Vagina (tissue), 2 donors: ENCODE measurements around the gene DOCK2. TPM values are rescaled to one million over a fixed set of nuclear protein-coding genes. Genes with fewer than 3 reads are reported as not detected.

Experiments
- DNase-seq, 2 donors: peaks; one replicate each; pipeline ENCODE4 v3.0.0-alpha.2; 2017; ENCODE audit errors: extremely low spot score in 2 of 2
- H3K27ac ChIP-seq: fragments of 200-600 bp; sonication (generic); one replicate; pipeline ENCODE4 v1.5.1; 2019
- H3K27me3 ChIP-seq: fragments of 200-600 bp; sonication (generic); one replicate; pipeline ENCODE4 v1.5.1; 2019
- H3K36me3 ChIP-seq, 2 donors: fragments of 200-600 bp; sonication (generic); one replicate each; pipeline ENCODE4 v1.5.1; 2017 to 2019
- H3K4me1 ChIP-seq: fragments of 200-600 bp; sonication (generic); one replicate; pipeline ENCODE4 v1.5.1; 2019
- H3K4me3 ChIP-seq, 2 donors: fragments of 200-600 bp; sonication (generic); 1 replicate in 1 of 2; 2 replicates in 1 of 2; pipeline ENCODE4 v1.5.1; 2016 to 2019
- H3K9me3 ChIP-seq: fragments of 200-600 bp; sonication (generic); one replicate; pipeline ENCODE4 v1.5.1; 2019
- POLR2A ChIP-seq, 2 donors: fragments of 450-650 bp; IDR thresholded peaks; one replicate each; pipeline ENCODE4 v1.6.1; 2017; ENCODE audit warnings: antibody characterized with exemption in 2 of 2, mild to moderate bottlenecking in 2 of 2, moderate library complexity in 2 of 2
- POLR2AphosphoS5 ChIP-seq, 2 donors: sonication (generic); formaldehyde crosslinking; IDR thresholded peaks; one replicate each; pipeline ENCODE4 v1.9.0; 2017; ENCODE audit warnings: antibody characterized with exemption in 2 of 2, mild to moderate bottlenecking in 2 of 2, low read depth in 1 of 2; ENCODE audit not compliant: insufficient read depth in 1 of 2
- intact Hi-C: fragments of 100-400 bp; cut with DNase I; formaldehyde crosslinking; loops from one replicate; pipeline ENCODE4 v1.15.1; 2023
- total RNA-seq: library from RNA; depleted of rRNA; stranded (reverse); fragments of >200 nt; gene quantifications from one replicate; pipeline ENCODE4 v1.2.3, GENCODE V29; 2016
- TF ChIP-seq, protein P1 (sequence below), 3 experiments: fragments of 450-650 bp in 2 of 3; fragments of 200-600 bp in 1 of 3; sonication (generic) in 1 of 3; IDR thresholded peaks; one replicate each; pipeline ENCODE4 v1.5.1; 2017 to 2019; ENCODE audit warnings: antibody characterized with exemption in 3 of 3, mild to moderate bottlenecking in 2 of 3, moderate library complexity in 2 of 3

Gene DOCK2
- total RNA-seq, 1 donor from 2014 or later = 18.2 TPM

DNA sequence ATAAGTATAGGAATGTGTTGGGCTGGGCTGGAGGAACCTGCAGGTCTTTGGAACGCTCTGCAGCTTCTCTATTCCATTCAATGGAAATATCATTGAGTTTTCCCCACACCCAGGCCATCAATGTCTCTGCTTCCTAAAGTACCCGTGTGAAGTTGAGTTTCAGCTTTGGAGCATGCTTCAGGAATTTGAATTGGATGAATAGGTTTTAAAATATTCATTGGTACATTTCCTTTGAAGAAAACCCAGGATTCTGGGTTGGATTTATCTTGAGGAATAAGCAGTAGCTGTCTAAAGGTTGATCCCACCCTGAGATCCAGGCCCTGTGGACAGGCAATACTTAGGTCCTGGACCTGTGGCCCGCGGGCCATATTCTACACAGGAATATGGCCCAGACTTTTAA is 306.0 kb downstream of the DOCK2 start:
- Histone ChIP-seq H3K36me3 (no peaks in the 10 kb centered on the region), H3K4me1 (no peaks in the 10 kb centered on the region), H3K9me3 (no peaks in the 10 kb centered on the region), H3K27ac (no peak overlapping the region), H3K4me3 (no peak overlapping the region), H3K27me3 (no peaks in the 10 kb centered on the region)
- no peak for TF ChIP-seq POLR2A (IDR thresholded peaks at IDR 0.05)
- TF ChIP-seq POLR2AphosphoS5 (IDR thresholded peaks at IDR 0.05; ENCODE audit: insufficient read depth in 1 of 2, low read depth in 1 of 2) = no peak
- TF ChIP-seq, protein P1, sequence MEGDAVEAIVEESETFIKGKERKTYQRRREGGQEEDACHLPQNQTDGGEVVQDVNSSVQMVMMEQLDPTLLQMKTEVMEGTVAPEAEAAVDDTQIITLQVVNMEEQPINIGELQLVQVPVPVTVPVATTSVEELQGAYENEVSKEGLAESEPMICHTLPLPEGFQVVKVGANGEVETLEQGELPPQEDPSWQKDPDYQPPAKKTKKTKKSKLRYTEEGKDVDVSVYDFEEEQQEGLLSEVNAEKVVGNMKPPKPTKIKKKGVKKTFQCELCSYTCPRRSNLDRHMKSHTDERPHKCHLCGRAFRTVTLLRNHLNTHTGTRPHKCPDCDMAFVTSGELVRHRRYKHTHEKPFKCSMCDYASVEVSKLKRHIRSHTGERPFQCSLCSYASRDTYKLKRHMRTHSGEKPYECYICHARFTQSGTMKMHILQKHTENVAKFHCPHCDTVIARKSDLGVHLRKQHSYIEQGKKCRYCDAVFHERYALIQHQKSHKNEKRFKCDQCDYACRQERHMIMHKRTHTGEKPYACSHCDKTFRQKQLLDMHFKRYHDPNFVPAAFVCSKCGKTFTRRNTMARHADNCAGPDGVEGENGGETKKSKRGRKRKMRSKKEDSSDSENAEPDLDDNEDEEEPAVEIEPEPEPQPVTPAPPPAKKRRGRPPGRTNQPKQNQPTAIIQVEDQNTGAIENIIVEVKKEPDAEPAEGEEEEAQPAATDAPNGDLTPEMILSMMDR (IDR thresholded peaks at IDR 0.05) = no peak
- intact Hi-C loops = no loop called here
- no peak for DNase-seq

DNA sequence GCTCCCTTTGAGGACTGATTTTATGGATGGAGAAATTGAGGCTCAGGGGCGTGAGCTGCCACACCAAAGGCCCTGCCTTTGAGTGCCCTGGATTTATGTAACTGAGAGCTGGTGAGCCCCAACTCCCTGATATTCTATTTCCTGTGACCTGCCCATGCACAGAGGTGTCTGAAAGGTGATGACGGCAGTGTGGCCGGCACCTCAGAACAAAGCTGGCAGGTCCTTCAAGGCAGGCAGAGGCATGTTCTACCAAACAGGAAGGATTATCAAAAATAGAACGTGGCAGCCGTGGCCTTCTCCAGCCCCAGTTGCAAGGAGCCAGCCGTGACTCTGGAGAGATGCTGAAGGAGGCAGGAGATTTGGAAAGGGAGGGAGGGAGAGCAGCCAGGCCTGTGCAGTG is 307.0 kb downstream of the DOCK2 start:
- no peaks in the 10 kb centered on the region for H3K9me3 ChIP-seq
- DNase-seq = no peak
- no peak overlapping the region for H3K4me3 ChIP-seq
- intact Hi-C loops = no loop called here
- H3K4me1 ChIP-seq = no peaks in the 10 kb centered on the region
- no peak overlapping the region for H3K27ac ChIP-seq
- no peaks in the 10 kb centered on the region for H3K36me3 ChIP-seq
- H3K27me3 ChIP-seq = no peaks in the 10 kb centered on the region
- TF ChIP-seq, protein P1 (IDR thresholded peaks at IDR 0.05) = no peak
- TF ChIP-seq POLR2A (IDR thresholded peaks at IDR 0.05) (no peak), POLR2AphosphoS5 (IDR thresholded peaks at IDR 0.05; ENCODE audit: insufficient read depth in 1 of 2, low read depth in 1 of 2) (no peak)

DNA sequence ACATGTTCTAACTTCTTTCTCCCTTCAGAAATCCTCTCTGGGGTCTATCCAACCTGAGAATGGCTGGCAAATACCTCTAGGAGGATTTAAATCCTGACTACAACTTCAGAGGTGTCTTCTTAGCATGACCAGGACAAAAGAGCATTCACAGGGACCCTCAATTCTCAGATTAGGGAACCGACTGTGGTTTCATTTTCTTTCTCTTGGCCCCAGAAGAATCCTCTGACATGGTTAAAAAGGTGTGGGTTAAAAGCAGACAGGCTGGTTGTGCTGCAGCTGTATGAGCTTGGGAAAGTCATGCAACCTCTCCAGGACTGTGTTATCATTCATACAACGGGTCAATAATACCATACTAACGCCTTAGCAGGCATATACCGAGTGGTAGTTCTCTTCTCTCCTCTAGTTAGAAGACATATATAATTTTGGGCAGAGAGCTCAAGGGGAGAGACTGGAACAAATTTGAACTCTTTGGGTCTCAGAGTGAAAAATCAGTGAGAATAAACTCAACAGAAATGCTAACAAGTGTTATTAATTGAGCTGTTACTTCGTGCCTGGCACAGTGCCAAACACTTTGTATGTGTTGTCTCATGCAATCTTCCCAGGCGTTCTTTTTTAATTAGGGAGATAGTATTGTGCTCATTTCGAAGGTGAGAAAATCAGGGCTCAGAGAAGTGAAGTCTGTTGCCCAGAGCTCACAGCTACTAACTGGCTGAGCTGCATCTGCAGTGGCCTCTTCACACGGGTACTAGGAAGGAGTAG is 308.0 kb downstream of the DOCK2 start:
- Histone ChIP-seq H3K9me3 (no peaks in the 10 kb centered on the region), H3K27ac (no peak overlapping the region), H3K27me3 (no peaks in the 10 kb centered on the region), H3K36me3 (no peaks in the 10 kb centered on the region), H3K4me1 (no peaks in the 10 kb centered on the region), H3K4me3 (no peak overlapping the region)
- DNase-seq = no peak
- intact Hi-C loops = loop anchor here (5.0 kb wide), 1 partner anchor 1688 kb away; no protein-coding TSS in a partner anchor
- TF ChIP-seq POLR2A (IDR thresholded peaks at IDR 0.05) = no peak
- TF ChIP-seq, protein P1 (IDR thresholded peaks at IDR 0.05) = no peak
- no peak for TF ChIP-seq POLR2AphosphoS5 (IDR thresholded peaks at IDR 0.05; ENCODE audit: insufficient read depth in 1 of 2, low read depth in 1 of 2)

DNA sequence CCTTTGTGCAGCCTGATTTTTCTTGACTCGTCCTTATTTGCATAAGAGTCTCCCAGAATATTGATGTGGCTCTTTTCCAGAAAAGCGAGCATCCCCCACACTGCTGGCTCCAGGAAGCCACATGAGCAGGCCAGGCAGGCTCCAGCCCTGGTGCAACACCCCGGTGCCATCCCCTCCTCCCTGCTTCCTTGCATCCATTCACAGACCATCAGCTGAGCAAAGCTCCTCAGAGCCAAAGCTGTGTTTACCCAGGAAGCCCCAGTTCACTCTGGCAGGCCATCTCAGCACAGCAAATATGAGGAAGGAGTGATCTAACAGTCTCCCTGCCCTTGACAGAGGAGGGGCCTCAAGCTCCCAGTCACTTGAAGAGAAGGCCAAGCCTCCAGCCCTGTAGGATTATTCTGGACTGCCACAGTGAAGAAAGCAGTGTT is 308.8 kb downstream of the DOCK2 start:
- intact Hi-C loops = loop anchor here (5.0 kb wide), 1 partner anchor 1689 kb away; no protein-coding TSS in a partner anchor
- H3K9me3 ChIP-seq = no peaks in the 10 kb centered on the region
- no peaks in the 10 kb centered on the region for H3K27me3 ChIP-seq
- no peaks in the 10 kb centered on the region for H3K4me1 ChIP-seq
- no peaks in the 10 kb centered on the region for H3K36me3 ChIP-seq
- H3K27ac ChIP-seq = no peak overlapping the region
- DNase-seq = no peak
- no peak for TF ChIP-seq POLR2A (IDR thresholded peaks at IDR 0.05)
- TF ChIP-seq, protein P1 (IDR thresholded peaks at IDR 0.05) = no peak
- TF ChIP-seq POLR2AphosphoS5 (IDR thresholded peaks at IDR 0.05; ENCODE audit: insufficient read depth in 1 of 2, low read depth in 1 of 2) = peak in 1 of 2 donors; percentile 31
- no peak overlapping the region for H3K4me3 ChIP-seq

DNA sequence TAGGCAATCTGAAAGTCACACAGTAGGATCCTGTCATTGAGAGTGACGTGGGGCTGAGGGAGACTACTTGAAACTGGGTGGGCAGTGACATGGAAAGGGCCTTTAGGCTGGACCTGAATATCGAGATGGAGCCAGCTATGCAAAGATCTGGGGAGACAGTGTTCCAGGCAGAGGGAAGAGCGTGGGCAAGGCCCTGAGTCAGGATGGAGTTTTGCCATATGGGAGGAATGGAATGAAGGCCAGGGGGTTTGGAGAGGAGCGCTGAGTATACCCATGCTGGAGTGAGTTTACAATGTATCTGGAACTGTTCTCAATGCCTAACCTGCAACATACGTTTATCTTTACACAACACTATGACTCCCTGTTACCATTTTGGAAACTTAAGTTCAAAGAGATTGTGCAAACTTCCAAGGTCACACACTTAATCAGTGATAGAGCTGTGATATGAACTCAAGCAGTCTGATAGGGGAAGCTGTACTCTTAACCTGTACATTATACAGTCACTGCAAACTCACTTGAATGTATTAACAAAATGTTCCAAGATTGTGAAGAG is 309.7 kb downstream of the DOCK2 start:
- no peak for DNase-seq
- intact Hi-C loops = loop anchor here (5.0 kb wide), 1 partner anchor 1690 kb away; no protein-coding TSS in a partner anchor
- no peak overlapping the region for H3K4me3 ChIP-seq
- no peaks in the 10 kb centered on the region for H3K4me1 ChIP-seq
- TF ChIP-seq, protein P1 (IDR thresholded peaks at IDR 0.05) = no peak
- TF ChIP-seq POLR2AphosphoS5 (IDR thresholded peaks at IDR 0.05; ENCODE audit: insufficient read depth in 1 of 2, low read depth in 1 of 2) (no peak), POLR2A (IDR thresholded peaks at IDR 0.05) (no peak)
- no peaks in the 10 kb centered on the region for H3K36me3 ChIP-seq
- no peak overlapping the region for H3K27ac ChIP-seq
- H3K27me3 ChIP-seq = no peaks in the 10 kb centered on the region
- H3K9me3 ChIP-seq = no peaks in the 10 kb centered on the region
